Measurements from ENCODE around the gene PDZD2. TPM values are rescaled to one million over a fixed set of nuclear protein-coding genes. Genes with fewer than 3 reads are reported as not detected.

The PDZD2 gene
- total RNA-seq, 4 donors from 2014 or later: 6.2 to 21.4 (median 11.8) TPM

GRCh38 chr5:31707329-31707728, 68.4 kb downstream of the PDZD2 start:
- Histone ChIP-seq H3K9me3 (no peaks in the 10 kb centered on the region), H3K27ac (no peak overlapping the region), H3K4me3 (no peak overlapping the region), H3K4me1 (peaks cover 0 to 1% of the 10 kb centered on the region in 2 donors), H3K36me3 (no peaks in the 10 kb centered on the region), H3K27me3 (no peaks in the 10 kb centered on the region)
- intact Hi-C loops (cut with DNase I; ENCODE audit: low total_unique reads): no loop called here
- no peak for DNase-seq
- TF ChIP-seq POLR2A (IDR thresholded peaks at IDR 0.05): no peak
- TF ChIP-seq, protein P1, sequence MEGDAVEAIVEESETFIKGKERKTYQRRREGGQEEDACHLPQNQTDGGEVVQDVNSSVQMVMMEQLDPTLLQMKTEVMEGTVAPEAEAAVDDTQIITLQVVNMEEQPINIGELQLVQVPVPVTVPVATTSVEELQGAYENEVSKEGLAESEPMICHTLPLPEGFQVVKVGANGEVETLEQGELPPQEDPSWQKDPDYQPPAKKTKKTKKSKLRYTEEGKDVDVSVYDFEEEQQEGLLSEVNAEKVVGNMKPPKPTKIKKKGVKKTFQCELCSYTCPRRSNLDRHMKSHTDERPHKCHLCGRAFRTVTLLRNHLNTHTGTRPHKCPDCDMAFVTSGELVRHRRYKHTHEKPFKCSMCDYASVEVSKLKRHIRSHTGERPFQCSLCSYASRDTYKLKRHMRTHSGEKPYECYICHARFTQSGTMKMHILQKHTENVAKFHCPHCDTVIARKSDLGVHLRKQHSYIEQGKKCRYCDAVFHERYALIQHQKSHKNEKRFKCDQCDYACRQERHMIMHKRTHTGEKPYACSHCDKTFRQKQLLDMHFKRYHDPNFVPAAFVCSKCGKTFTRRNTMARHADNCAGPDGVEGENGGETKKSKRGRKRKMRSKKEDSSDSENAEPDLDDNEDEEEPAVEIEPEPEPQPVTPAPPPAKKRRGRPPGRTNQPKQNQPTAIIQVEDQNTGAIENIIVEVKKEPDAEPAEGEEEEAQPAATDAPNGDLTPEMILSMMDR (IDR thresholded peaks at IDR 0.05): no peak

DNA sequence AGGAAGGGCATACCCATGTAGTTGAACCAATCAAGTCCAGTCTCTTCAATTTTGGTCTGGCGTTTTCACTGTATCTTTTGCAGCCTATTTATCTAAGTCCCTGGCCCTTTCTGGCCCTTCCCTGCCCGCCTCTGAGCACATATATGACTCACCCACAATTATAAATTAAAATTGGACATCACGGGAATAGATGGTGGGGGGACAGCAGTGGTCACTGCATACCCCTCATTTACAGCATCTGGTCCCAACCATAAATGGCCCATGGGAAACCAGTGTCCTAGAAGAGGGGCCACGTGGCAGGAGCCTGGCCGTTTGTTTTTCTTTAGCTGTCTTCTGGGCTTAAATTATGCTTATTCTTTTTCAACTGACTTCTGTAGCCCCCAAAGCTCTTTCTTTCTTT, 69.2 kb downstream of the PDZD2 start:
- H3K9me3 ChIP-seq: no peaks in the 10 kb centered on the region
- intact Hi-C loops (cut with DNase I; ENCODE audit: low total_unique reads): no loop called here
- no peaks in the 10 kb centered on the region for H3K27me3 ChIP-seq
- no peak for DNase-seq
- H3K4me3 ChIP-seq: no peak overlapping the region
- no peak overlapping the region for H3K27ac ChIP-seq
- peaks cover 0 to 3% of the 10 kb centered on the region in 2 donors for H3K4me1 ChIP-seq
- TF ChIP-seq POLR2A (IDR thresholded peaks at IDR 0.05): no peak
- TF ChIP-seq, protein P1 (IDR thresholded peaks at IDR 0.05): no peak
- H3K36me3 ChIP-seq: no peaks in the 10 kb centered on the region

GRCh38 chr5:31711363-31711762, 72.4 kb downstream of the PDZD2 start:
- intact Hi-C loops (cut with DNase I; ENCODE audit: low total_unique reads): no loop called here

DNA sequence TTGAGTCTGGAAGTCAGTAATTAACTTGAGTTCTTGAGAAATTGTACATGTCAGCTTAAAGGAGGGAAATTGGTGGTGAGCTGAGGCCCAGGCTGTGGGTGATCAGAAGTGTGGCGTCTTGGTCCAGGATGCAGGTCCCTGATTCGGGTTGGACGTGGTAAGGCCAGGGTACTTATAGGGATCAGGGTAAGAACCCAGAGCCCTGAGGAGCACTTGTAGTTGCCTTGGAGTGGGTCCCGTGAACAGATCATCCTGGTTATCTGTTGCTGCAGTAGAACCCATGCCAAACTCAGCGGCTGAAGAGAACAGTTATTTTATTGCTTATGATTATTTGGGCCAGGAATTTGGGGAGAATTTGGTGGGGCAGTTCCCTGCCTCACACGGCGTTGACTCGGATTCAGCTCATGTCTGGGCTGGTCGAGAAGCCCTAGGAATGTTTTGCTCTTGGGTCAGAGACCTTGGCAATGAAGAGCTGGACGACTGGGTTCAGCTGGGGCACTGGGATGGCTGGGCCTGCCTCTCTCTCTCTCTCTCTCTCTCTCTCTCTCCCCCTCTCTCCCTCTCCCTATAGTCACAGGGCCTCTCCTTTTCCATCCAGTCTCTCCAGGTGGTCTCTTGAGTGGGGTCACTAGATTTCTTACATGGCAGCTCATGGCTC, 73.1 kb downstream of the PDZD2 start:
- Histone ChIP-seq H3K9me3 (no peaks in the 10 kb centered on the region), H3K4me1 (peaks cover 0 to 3% of the 10 kb centered on the region in 2 donors), H3K27ac (no peak overlapping the region), H3K27me3 (no peaks in the 10 kb centered on the region), H3K36me3 (no peaks in the 10 kb centered on the region), H3K4me3 (no peak overlapping the region)
- no peak for DNase-seq
- TF ChIP-seq POLR2A (IDR thresholded peaks at IDR 0.05): no peak
- TF ChIP-seq, protein P1 (IDR thresholded peaks at IDR 0.05): no peak
- intact Hi-C loops (cut with DNase I; ENCODE audit: low total_unique reads): no loop called here

More at GRCh38 chr5:31711363-31711762, 72.4 kb downstream of the PDZD2 start:
- no peaks in the 10 kb centered on the region for H3K36me3 ChIP-seq
- DNase-seq: no peak
- no peaks in the 10 kb centered on the region for H3K27me3 ChIP-seq
- H3K4me3 ChIP-seq: no peak overlapping the region
- no peaks in the 10 kb centered on the region for H3K9me3 ChIP-seq
- peaks cover 0 to 3% of the 10 kb centered on the region in 2 donors for H3K4me1 ChIP-seq
- no peak overlapping the region for H3K27ac ChIP-seq
- TF ChIP-seq, protein P1 (IDR thresholded peaks at IDR 0.05): no peak
- TF ChIP-seq POLR2A (IDR thresholded peaks at IDR 0.05): no peak

DNA sequence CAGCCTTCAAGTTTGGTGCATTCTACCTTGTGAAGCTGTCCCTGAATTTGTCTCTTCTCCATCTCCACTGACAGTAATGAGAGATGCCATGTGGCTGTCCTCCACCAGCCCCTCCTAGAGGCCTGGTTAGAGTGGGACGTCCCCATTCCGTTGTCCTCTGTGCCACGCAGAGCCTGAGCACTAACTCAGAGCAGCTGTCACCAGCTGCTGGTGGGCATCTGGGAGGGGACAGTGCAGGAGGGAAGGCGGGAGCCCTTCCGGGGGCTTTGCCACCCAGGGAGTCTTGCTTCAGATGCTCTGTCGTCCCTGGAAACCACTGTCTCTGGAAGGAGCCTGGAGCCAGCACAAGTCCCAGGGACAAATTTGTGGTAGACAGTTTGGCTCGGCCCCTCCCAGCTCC, 78.6 kb downstream of the PDZD2 start:
- TF ChIP-seq, protein P1 (IDR thresholded peaks at IDR 0.05): no peak
- no peak for TF ChIP-seq POLR2A (IDR thresholded peaks at IDR 0.05)
- Histone ChIP-seq H3K27ac (no peak overlapping the region), H3K4me1 (no peaks in the 10 kb centered on the region), H3K36me3 (no peaks in the 10 kb centered on the region), H3K27me3 (no peaks in the 10 kb centered on the region), H3K4me3 (no peak overlapping the region), H3K9me3 (no peaks in the 10 kb centered on the region)
- intact Hi-C loops (cut with DNase I; ENCODE audit: low total_unique reads): no loop called here
- DNase-seq: no peak
